OCI-LY7 (cell line): ENCODE results near the gene TMEM39A.

ENCODE experiments used
- CTCF ChIP-seq: fragments of 200-600 bp; sonication (generic); conservative IDR thresholded peaks from 2 replicates; pipeline ENCODE4 v1.5.1; 2014; ENCODE audit warnings: mild to moderate bottlenecking, antibody characterized with exemption, low read length, moderate library complexity, mixed read lengths
- EZH2phosphoT487 ChIP-seq: fragments of 200-600 bp; sonication (generic); IDR thresholded peaks from 2 replicates; pipeline ENCODE4 v1.6.1; 2018; ENCODE audit warnings: low read depth, borderline replicate concordance, mild to moderate bottlenecking, mixed run types, antibody characterized with exemption, low read length, moderate library complexity, mixed read lengths

GRCh38 chr3:119413603-119414280, 49.7 kb downstream of the TMEM39A start:
- TF ChIP-seq CTCF (no peak), EZH2phosphoT487 (no peak)
